GM13976 (cell line): ENCODE results near the gene BORCS8.
A peak's percentile ranks its signal among the peaks of the same experiment; 100 is the strongest.
"Not testable (repeated sequence)": the region's sequence is repeated elsewhere in the genome, so short reads cannot be mapped to it uniquely, and the experiment has no call there.

ENCODE experiments used
- DNase-seq: peaks from one replicate; pipeline ENCODE4 v3.0.0; 2012; ENCODE audit warnings: low spot score
- in situ Hi-C: fragments of 300-500 bp; cut with MboI; formaldehyde crosslinking; loops from one replicate; pipeline ENCODE4 v1.12.0; 2022; ENCODE audit warnings: low sequenced_read_pairs, mixed read lengths, inconsistent platforms; ENCODE audit not compliant: unreplicated experiment
- TF ChIP-seq, protein P1 (sequence below): IDR thresholded peaks from 2 replicates; pipeline ENCODE4 v1.5.1; 2012; ENCODE audit warnings: borderline replicate concordance, mild to moderate bottlenecking; ENCODE audit not compliant: insufficient read depth; ENCODE audit errors: extremely low read depth, missing control alignments, control extremely low read depth

The BORCS8 gene

GRCh38 chr19:19137556-19138108 lies 54.3 kb downstream of the BORCS8 start:
- in situ Hi-C loops: no loop called here
- peak; percentile 44 for DNase-seq

GRCh38 chr19:19135713-19136112 lies 56.2 kb downstream of the BORCS8 start:
- DNase-seq, in situ Hi-C loops: not testable (repeated sequence)

More at GRCh38 chr19:19137556-19138108, 54.3 kb downstream of the BORCS8 start:
- TF ChIP-seq, protein P1, sequence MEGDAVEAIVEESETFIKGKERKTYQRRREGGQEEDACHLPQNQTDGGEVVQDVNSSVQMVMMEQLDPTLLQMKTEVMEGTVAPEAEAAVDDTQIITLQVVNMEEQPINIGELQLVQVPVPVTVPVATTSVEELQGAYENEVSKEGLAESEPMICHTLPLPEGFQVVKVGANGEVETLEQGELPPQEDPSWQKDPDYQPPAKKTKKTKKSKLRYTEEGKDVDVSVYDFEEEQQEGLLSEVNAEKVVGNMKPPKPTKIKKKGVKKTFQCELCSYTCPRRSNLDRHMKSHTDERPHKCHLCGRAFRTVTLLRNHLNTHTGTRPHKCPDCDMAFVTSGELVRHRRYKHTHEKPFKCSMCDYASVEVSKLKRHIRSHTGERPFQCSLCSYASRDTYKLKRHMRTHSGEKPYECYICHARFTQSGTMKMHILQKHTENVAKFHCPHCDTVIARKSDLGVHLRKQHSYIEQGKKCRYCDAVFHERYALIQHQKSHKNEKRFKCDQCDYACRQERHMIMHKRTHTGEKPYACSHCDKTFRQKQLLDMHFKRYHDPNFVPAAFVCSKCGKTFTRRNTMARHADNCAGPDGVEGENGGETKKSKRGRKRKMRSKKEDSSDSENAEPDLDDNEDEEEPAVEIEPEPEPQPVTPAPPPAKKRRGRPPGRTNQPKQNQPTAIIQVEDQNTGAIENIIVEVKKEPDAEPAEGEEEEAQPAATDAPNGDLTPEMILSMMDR: no peak

DNA sequence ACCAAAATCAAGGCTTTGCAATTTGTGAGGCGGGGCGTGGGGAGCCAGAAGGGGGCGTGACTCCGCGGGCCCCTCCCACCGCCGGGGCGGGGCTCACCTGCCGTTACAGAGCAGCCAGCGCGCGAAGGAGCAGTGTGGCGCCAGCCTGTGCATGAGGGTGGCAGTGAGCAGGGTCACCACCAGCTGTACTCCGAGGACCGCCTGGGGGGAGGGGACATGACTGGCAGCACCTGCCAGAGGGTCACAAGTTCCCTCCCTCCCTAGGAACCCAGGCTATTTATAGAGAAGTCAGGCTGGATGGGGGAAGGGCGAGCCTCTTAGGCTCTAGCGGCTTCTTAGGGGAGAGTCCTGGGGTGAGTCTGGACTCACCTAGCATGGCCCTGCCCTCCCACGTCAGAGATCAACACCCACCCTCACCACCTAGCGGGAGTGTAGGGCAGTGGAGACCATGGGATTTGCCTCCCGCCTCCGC lies 57.2 kb downstream of the BORCS8 start:
- TF ChIP-seq, protein P1: no peak

DNA sequence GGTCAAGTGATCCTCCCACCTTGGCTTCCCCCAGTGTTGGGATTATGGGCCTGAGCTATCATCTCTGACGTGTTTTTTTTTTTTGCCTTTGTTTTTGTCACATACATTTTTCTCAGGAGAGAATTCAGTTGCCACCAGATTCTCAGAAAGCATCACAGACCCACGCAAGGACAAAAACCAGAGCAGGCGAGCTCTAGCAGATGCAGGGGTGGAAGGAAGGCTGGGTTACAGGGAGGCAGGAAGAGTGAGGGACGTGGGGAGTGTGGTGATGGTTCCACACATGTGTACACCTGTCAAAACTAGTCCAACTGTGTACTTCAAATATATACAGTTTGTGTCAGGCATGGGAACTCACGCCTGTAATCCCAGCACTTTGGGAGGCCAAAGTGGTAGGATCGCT lies 58.0 kb downstream of the BORCS8 start:
- in situ Hi-C loops: no loop called here
- no peak for DNase-seq
- TF ChIP-seq, protein P1: no peak

More for the DNA sequence above, 57.2 kb downstream of the BORCS8 start:
- DNase-seq: no peak
- in situ Hi-C loops: no loop called here

GRCh38 chr19:19132912-19133311 lies 59.0 kb downstream of the BORCS8 start:
- TF ChIP-seq, protein P1: no peak
- in situ Hi-C loops: no loop called here
- DNase-seq: no peak

- TF ChIP-seq, protein P1: no peak
- no peak for DNase-seq
- in situ Hi-C loops: no loop called here
Observed at GRCh38 chr19:19131989-19132388, 60.0 kb downstream of the BORCS8 start.
